WI38 (cell line): ENCODE measurements around the gene TUBB3.

Experiments
- H3K4me3 ChIP-seq: 2 replicates; pipeline ENCODE4 v1.5.1; 2011; ENCODE audit warnings: low read depth, mild to moderate bottlenecking, control low read depth, low read length
- CTCF ChIP-seq: IDR thresholded peaks from 2 replicates; pipeline ENCODE4 v1.5.1; 2012; ENCODE audit warnings: low read depth, mild to moderate bottlenecking, control low read depth, low read length

TUBB3 gene

GRCh38 chr16:89936508-89936907 lies 13.4 kb downstream of the TUBB3 start:
- no peak for TF ChIP-seq CTCF
- H3K4me3 ChIP-seq: no peak overlapping the region

- no peak for TF ChIP-seq CTCF
- no peak overlapping the region for H3K4me3 ChIP-seq
These were observed 13.8 kb downstream of the TUBB3 start for GRCh38 chr16:89936981-89937380.

GRCh38 chr16:89938175-89938885 lies 15.2 kb downstream of the TUBB3 start:
- no peak overlapping the region for H3K4me3 ChIP-seq
- no peak for TF ChIP-seq CTCF

- no peak overlapping the region for H3K4me3 ChIP-seq
These were observed 21.6 kb downstream of the TUBB3 start for GRCh38 chr16:89944773-89945172.

GRCh38 chr16:89945654-89946053 lies 22.5 kb downstream of the TUBB3 start:
- no peak for TF ChIP-seq CTCF

More at GRCh38 chr16:89944773-89945172, 21.6 kb downstream of the TUBB3 start:
- no peak for TF ChIP-seq CTCF

GRCh38 chr16:89946515-89946914 lies 23.4 kb downstream of the TUBB3 start:
- H3K4me3 ChIP-seq: no peak overlapping the region
- no peak for TF ChIP-seq CTCF

More at GRCh38 chr16:89945654-89946053, 22.5 kb downstream of the TUBB3 start:
- no peak overlapping the region for H3K4me3 ChIP-seq

- no peak for TF ChIP-seq CTCF
- H3K4me3 ChIP-seq: peak overlapping the region; percentile 66
These were observed 26.1 kb downstream of the TUBB3 start for GRCh38 chr16:89949121-89949742.
